H1 (cell line): Measurements from ENCODE around the gene PLEKHH2. TPM values are rescaled to one million over a fixed set of nuclear protein-coding genes. Genes with fewer than 3 reads are reported as not detected.

Source experiments
- CTCF ChIA-PET: fragments of 300-600 bp; sonication (Branson Sonifier 250); formaldehyde crosslinking; loops from one replicate; lab custom pipeline; 2021; ENCODE audit not compliant: partially characterized antibody; lab: Charles Lee
- POLR2A ChIA-PET: fragments of 300-600 bp; sonication (Branson Sonifier 250); formaldehyde crosslinking; loops from one replicate; lab custom pipeline; 2021; ENCODE audit warnings: inconsistent platforms; ENCODE audit not compliant: partially characterized antibody; lab: Charles Lee
- DNase-seq, 2 experiments: peaks; one replicate each; pipeline versions ENCODE4 v3.0.0 to v3.0.0-alpha.2; 2010 to 2022; ENCODE audit warnings: low spot score in 2 of 2, low read depth in 1 of 2, mixed read lengths in 1 of 2
- FAIRE-seq: peaks from 2 replicates; lab custom pipeline; 2011; peaks lifted over from hg19 to GRCh38; lab: Jason Lieb, UNC
- H2AFZ ChIP-seq: 2 replicates; pipeline ENCODE4 v1.8.1; 2012; ENCODE audit warnings: low read length, inconsistent platforms
- H2AK5ac ChIP-seq: 2 replicates; pipeline ENCODE4 v1.6.1; 2013; ENCODE audit warnings: low read depth, low read length
- H2BK120ac ChIP-seq: replicated peaks from 2 replicates; pipeline ENCODE3; 2013; ENCODE audit warnings: low read depth, low read length, inconsistent platforms
- H2BK12ac ChIP-seq: 2 replicates; pipeline ENCODE4 v1.6.1; 2013; ENCODE audit warnings: low read depth, low read length
- H2BK15ac ChIP-seq: 2 replicates; pipeline ENCODE4 v1.6.1; 2013; ENCODE audit warnings: low read length
- H2BK20ac ChIP-seq: 2 replicates; pipeline ENCODE4 v1.6.1; 2013; ENCODE audit warnings: low read length
- H2BK5ac ChIP-seq: 2 replicates; pipeline ENCODE4 v1.6.1; 2013; ENCODE audit warnings: low read depth, low read length
- H3K14ac ChIP-seq: 2 replicates; pipeline ENCODE4 v1.6.1; 2013; ENCODE audit warnings: inconsistent platforms; ENCODE audit not compliant: insufficient read length
- H3K18ac ChIP-seq: 2 replicates; pipeline ENCODE4 v1.6.1; 2013; ENCODE audit warnings: low read length; ENCODE audit errors: extremely low read depth
- H3K23ac ChIP-seq: 2 replicates; pipeline ENCODE4 v1.6.1; 2013; ENCODE audit warnings: inconsistent platforms; ENCODE audit not compliant: insufficient read length
- H3K23me2 ChIP-seq: 2 replicates; pipeline ENCODE4 v1.6.1; 2013; ENCODE audit warnings: low read depth, low read length
- H3K27ac ChIP-seq: 2 replicates; pipeline ENCODE4 v1.6.1; 2011; ENCODE audit warnings: low read depth, low read length, inconsistent platforms
- H3K27me3 ChIP-seq, 4 experiments: replicated peaks in 1 of 4; 1 replicate in 1 of 4; 2 replicates in 3 of 4; pipeline versions ENCODE4 v1.6.1 to v1.8.1; 2011 to 2013; ENCODE audit warnings: low read length in 3 of 4, mild to moderate bottlenecking in 3 of 4, inconsistent platforms in 2 of 4, mixed read lengths in 2 of 4, moderate library complexity in 1 of 4; ENCODE audit not compliant: control insufficient read depth in 3 of 4, insufficient read depth in 3 of 4; ENCODE audit errors: extremely low read depth in 1 of 4
- H3K36me3 ChIP-seq, 4 experiments: 2 replicates each; pipeline versions ENCODE4 v1.6.1 to v1.8.1; 2011 to 2013; ENCODE audit warnings: mild to moderate bottlenecking in 4 of 4, low read length in 3 of 4, moderate library complexity in 2 of 4, control low read depth in 1 of 4, inconsistent platforms in 1 of 4; ENCODE audit not compliant: insufficient read depth in 4 of 4, control insufficient read depth in 2 of 4
- H3K4ac ChIP-seq: replicated peaks from 2 replicates; pipeline ENCODE3; 2013; ENCODE audit warnings: low read length, low read depth, mixed read lengths, inconsistent platforms; ENCODE audit not compliant: insufficient read length
- H3K4me1 ChIP-seq, 4 experiments: replicated peaks in 1 of 4; 1 replicate in 1 of 4; 2 replicates in 3 of 4; pipeline versions ENCODE4 v1.6.1 to v1.8.1; 2011 to 2013; ENCODE audit warnings: low read length in 3 of 4, inconsistent platforms in 2 of 4, mixed read lengths in 1 of 4; ENCODE audit not compliant: insufficient read depth in 4 of 4, control insufficient read depth in 3 of 4
- H3K4me2 ChIP-seq, 2 experiments: 2 replicates each; pipeline versions ENCODE4 v1.6.1 to v1.8.1; 2011 to 2013; ENCODE audit warnings: low read depth in 2 of 2, low read length in 2 of 2, control low read depth in 1 of 2, inconsistent platforms in 1 of 2, mild to moderate bottlenecking in 1 of 2; ENCODE audit not compliant: insufficient read depth in 1 of 2
- H3K4me3 ChIP-seq, 4 experiments: fragments of 200-600, 300-600 bp in 1 of 4; sonication (generic), shearing (Covaris generic), sonication (Bioruptor Twin) in 1 of 4; 2 replicates each; pipeline versions ENCODE4 v1.5.1 to v1.8.1; 2011 to 2016; ENCODE audit warnings: low read length in 4 of 4, low read depth in 3 of 4, control low read depth in 2 of 4, inconsistent platforms in 2 of 4, mild to moderate bottlenecking in 2 of 4, mixed read lengths in 1 of 4, moderate library complexity in 1 of 4; ENCODE audit not compliant: insufficient read depth in 2 of 4; ENCODE audit errors: extremely low read depth in 1 of 4
- H3K56ac ChIP-seq: replicated peaks from 2 replicates; pipeline ENCODE3; 2013; ENCODE audit warnings: low read depth, mild to moderate bottlenecking, mixed read lengths, low read length, inconsistent platforms; ENCODE audit not compliant: insufficient read length
- H3K79me1 ChIP-seq: 2 replicates; pipeline ENCODE4 v1.6.1; 2013; ENCODE audit warnings: low read depth, low read length, control low read depth
- H3K79me2 ChIP-seq, 2 experiments: 2 replicates each; pipeline versions ENCODE4 v1.6.1 to v1.8.1; 2012 to 2013; ENCODE audit warnings: low read length in 2 of 2, mild to moderate bottlenecking in 2 of 2, inconsistent platforms in 1 of 2; ENCODE audit not compliant: insufficient read depth in 2 of 2, control insufficient read depth in 1 of 2
- H3K9ac ChIP-seq, 4 experiments: replicated peaks in 1 of 4; 1 replicate in 1 of 4; 2 replicates in 3 of 4; pipeline versions ENCODE4 v1.6.1 to v1.8.1; 2011 to 2013; ENCODE audit warnings: low read depth in 3 of 4, low read length in 3 of 4, control low read depth in 2 of 4, mild to moderate bottlenecking in 2 of 4, moderate library complexity in 2 of 4, inconsistent platforms in 1 of 4; ENCODE audit errors: extremely low read depth in 1 of 4
- H3K9me3 ChIP-seq, 2 experiments: 2 replicates each; pipeline versions ENCODE4 v1.6.1 to v1.8.1; 2012 to 2013; ENCODE audit warnings: mild to moderate bottlenecking in 2 of 2, moderate library complexity in 2 of 2, control low read depth in 1 of 2, inconsistent platforms in 1 of 2, low read depth in 1 of 2, low read length in 1 of 2, mixed read lengths in 1 of 2; ENCODE audit not compliant: insufficient read depth in 2 of 2
- H4K20me1 ChIP-seq, 2 experiments: replicated peaks in 1 of 2; 2 replicates each; pipeline versions ENCODE3 to v1.8.1; 2011 to 2013; ENCODE audit warnings: inconsistent platforms in 2 of 2, low read length in 2 of 2, mild to moderate bottlenecking in 1 of 2; ENCODE audit not compliant: insufficient read depth in 2 of 2, control insufficient read depth in 1 of 2
- H4K5ac ChIP-seq: 2 replicates; pipeline ENCODE4 v1.6.1; 2013; ENCODE audit warnings: low read length, low read depth, mixed read lengths, inconsistent platforms; ENCODE audit not compliant: insufficient read length
- H4K8ac ChIP-seq: 2 replicates; pipeline ENCODE4 v1.8.0; 2013; ENCODE audit warnings: mild to moderate bottlenecking, moderate library complexity, low read length, inconsistent platforms; ENCODE audit not compliant: insufficient read depth; ENCODE audit errors: extremely low read depth
- H4K91ac ChIP-seq: replicated peaks from 2 replicates; pipeline ENCODE3; 2013; ENCODE audit warnings: low read length, mixed read lengths, inconsistent platforms; ENCODE audit not compliant: insufficient read length
- SIN3A ChIP-seq, 2 experiments: IDR thresholded peaks in 1 of 2; conservative IDR thresholded peaks in 1 of 2; 2 replicates each; pipeline ENCODE4 v1.6.1; 2011 to 2012; ENCODE audit warnings: low read length in 2 of 2, improper control_type of control experiment in 1 of 2, low read depth in 1 of 2, mild to moderate bottlenecking in 1 of 2
- SP4 ChIP-seq: IDR thresholded peaks from 2 replicates; pipeline ENCODE4 v1.6.1; 2012; ENCODE audit warnings: low read length, inconsistent platforms
- WGBS, 2 experiments: shearing (Covaris generic) in 1 of 2; methylation state at CpG; one replicate each; pipeline versions ENCODE4 v1.1.6 to v1.1.7; 2013 to 2015; ENCODE audit warnings: low lambda C conversion rate in 2 of 2, mixed read lengths in 2 of 2, inconsistent platforms in 1 of 2, low coverage in 1 of 2, missing lambda C conversion rate in 1 of 2; ENCODE audit not compliant: insufficient replicate concordance in 2 of 2, insufficient coverage in 1 of 2, insufficient read length in 1 of 2; ENCODE audit errors: extremely low coverage in 1 of 2, missing lambda C conversion rate in 1 of 2; 5-methylcytosine and 5-hydroxymethylcytosine counted together
- polyA plus RNA-seq, 7 experiments: library from polyadenylated mRNA; depleted of rRNA in 3 of 7; stranded (reverse) in 5 of 7; unstranded in 2 of 7; fragments of >200 nt in 5 of 7; fragments of 200-250 nt in 2 of 7; gene quantifications; 1 replicate in 5 of 7; 2 replicates in 1 of 7; 4 replicates in 1 of 7; pipeline versions ENCODE4 v1.2.1 to v1.2.3, GENCODE V29; 2011 to 2013; ENCODE audit warnings: missing spikeins in 2 of 7, mixed read lengths in 2 of 7
- total RNA-seq: library from RNA; stranded (reverse); fragmentation: NEBNext Ultra II Directional; extraction: Animal tissue kit (Norgen Biotek cat#: 25700); gene quantifications from 2 replicates; pipeline ENCODE4 v1.2.1, GENCODE V29; 2021

PLEKHH2 gene
- total and polyA plus RNA-seq, 2 of the 8 experiments (the other 6 are each of a cell fraction or from before 2014, with no cell fraction given) = 2.2 to 5.0 TPM

DNA sequence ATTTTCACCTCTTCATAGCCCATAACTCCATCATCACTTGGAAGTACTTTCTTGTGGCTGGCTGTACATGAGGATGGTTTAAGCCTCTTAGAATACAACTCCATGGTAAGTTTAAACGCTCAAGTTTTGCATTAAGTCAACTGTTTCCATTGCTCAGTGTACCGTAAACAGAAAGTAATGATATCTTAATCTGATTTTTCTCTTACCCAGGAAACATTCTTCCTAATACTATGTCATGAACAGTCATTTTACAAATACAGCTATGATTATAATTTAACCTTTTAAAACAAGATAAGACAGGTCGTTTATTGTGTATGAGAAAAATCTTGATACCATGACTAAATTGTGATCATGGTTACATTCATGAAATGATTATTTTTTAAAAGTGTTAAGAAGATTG, 125.2 kb downstream of the PLEKHH2 start:
- CTCF ChIA-PET = no interaction called here
- Histone ChIP-seq H3K4me2 (no peak overlapping the region), H3K36me3 (no peaks in the 10 kb centered on the region), H3K79me2 (no peaks in the 10 kb centered on the region), H3K79me1 (no peaks in the 10 kb centered on the region), H3K27me3 (no peaks in the 10 kb centered on the region), H3K27ac (no peak overlapping the region), H3K4me1 (no peaks in the 10 kb centered on the region), H2BK15ac (no peak overlapping the region), H2BK120ac (no peak overlapping the region), H4K91ac (no peak overlapping the region), H2BK20ac (no peak overlapping the region), H3K4ac (no peak overlapping the region), H4K5ac (no peak overlapping the region), H3K23me2 (no peaks in the 10 kb centered on the region), H3K4me3 (no peak overlapping the region), H3K14ac (no peak overlapping the region), H4K20me1 (no peaks in the 10 kb centered on the region), H2AFZ (no peak overlapping the region), H3K9ac (no peak overlapping the region), H2BK12ac (no peak overlapping the region), H4K8ac (no peak overlapping the region), H3K23ac (no peak overlapping the region), H2AK5ac (no peak overlapping the region), H3K9me3 (no peaks in the 10 kb centered on the region), H3K18ac (no peak overlapping the region), H2BK5ac (no peak overlapping the region), H3K56ac (no peak overlapping the region)
- 84% methylated on average over 3 of the region's 3 CpGs; no CpG with 5 or more reads in 1 of the 2 experiments for WGBS, 2 experiments
- no peak for DNase-seq
- POLR2A ChIA-PET = interaction anchor here (0.5 kb wide), 1 partner anchor 126 kb away, joined by 3 read pairs; no protein-coding TSS in a partner anchor
- TF ChIP-seq SIN3A (conservative IDR thresholded peaks at IDR 0.05 in 1 of 2, IDR thresholded peaks at IDR 0.05 in 1 of 2; ENCODE audit: low read depth in 1 of 2, low read length in 2 of 2) (no peak), SP4 (no peak)
- FAIRE-seq = no peak
